HEK293 (cell line): Measurements from ENCODE around the gene HRK.

Experiments
- GFI1B ChIP-seq: fragments of 450-650 bp; formaldehyde crosslinking; IDR thresholded peaks from 2 replicates; pipeline ENCODE4 v1.5.1; 2016; ENCODE audit warnings: missing biosample characterization, missing genetic modification characterization
- HOXD13 ChIP-seq: sonication (generic); formaldehyde crosslinking; IDR thresholded peaks from 2 replicates; pipeline ENCODE4 v1.8.0; 2022; ENCODE audit warnings: missing genetic modification reagents, borderline replicate concordance
- KLF8 ChIP-seq: fragments of 450-650 bp; formaldehyde crosslinking; IDR thresholded peaks from 2 replicates; pipeline ENCODE4 v1.5.1; 2016; ENCODE audit warnings: missing biosample characterization, missing genetic modification characterization
- OSR2 ChIP-seq: fragments of 450-650 bp; formaldehyde crosslinking; IDR thresholded peaks from 2 replicates; pipeline ENCODE4 v1.5.1; 2016; ENCODE audit warnings: missing biosample characterization, missing genetic modification characterization
- PRDM4 ChIP-seq: fragments of 450-650 bp; formaldehyde crosslinking; IDR thresholded peaks from 2 replicates; pipeline ENCODE4 v1.5.1; 2017; ENCODE audit warnings: missing biosample characterization, missing genetic modification characterization
- SCRT2 ChIP-seq: fragments of 450-650 bp; formaldehyde crosslinking; IDR thresholded peaks from 2 replicates; pipeline ENCODE4 v1.5.1; 2016; ENCODE audit warnings: missing biosample characterization, missing genetic modification characterization
- ZBTB20 ChIP-seq: fragments of 450-650 bp; formaldehyde crosslinking; IDR thresholded peaks from 2 replicates; pipeline ENCODE4 v1.5.1; 2016; ENCODE audit warnings: missing biosample characterization, missing genetic modification characterization
- ZBTB21 ChIP-seq: fragments of 450-650 bp; formaldehyde crosslinking; IDR thresholded peaks from 2 replicates; pipeline ENCODE4 v1.5.1; 2017; ENCODE audit warnings: missing biosample characterization, missing genetic modification characterization
- ZNF148 ChIP-seq: fragments of 450-650 bp; formaldehyde crosslinking; IDR thresholded peaks from 2 replicates; pipeline ENCODE4 v1.5.0; 2017; ENCODE audit warnings: missing biosample characterization, missing genetic modification characterization, borderline replicate concordance
- ZNF18 ChIP-seq: fragments of 450-650 bp; formaldehyde crosslinking; IDR thresholded peaks from 2 replicates; pipeline ENCODE4 v1.5.1; 2016; ENCODE audit warnings: missing biosample characterization, missing genetic modification characterization
- ZNF223 ChIP-seq: fragments of 450-650 bp; formaldehyde crosslinking; IDR thresholded peaks from 2 replicates; pipeline ENCODE4 v1.5.1; 2016; ENCODE audit warnings: missing biosample characterization, missing genetic modification characterization
- ZNF266 ChIP-seq: fragments of 450-650 bp; formaldehyde crosslinking; IDR thresholded peaks from 2 replicates; pipeline ENCODE4 v1.5.1; 2016; ENCODE audit warnings: missing biosample characterization, missing genetic modification characterization, low read depth
- ZNF311 ChIP-seq: fragments of 450-650 bp; formaldehyde crosslinking; IDR thresholded peaks from 2 replicates; pipeline ENCODE4 v1.5.1; 2017; ENCODE audit warnings: missing biosample characterization, missing genetic modification characterization, borderline replicate concordance
- ZNF366 ChIP-seq: fragments of 450-650 bp; formaldehyde crosslinking; conservative IDR thresholded peaks from 2 replicates; pipeline ENCODE4 v1.5.1; 2016; ENCODE audit warnings: missing biosample characterization, missing genetic modification characterization
- ZNF426 ChIP-seq: fragments of 450-650 bp; formaldehyde crosslinking; IDR thresholded peaks from 2 replicates; pipeline ENCODE4 v1.5.1; 2017; ENCODE audit warnings: missing biosample characterization, missing genetic modification characterization, mild to moderate bottlenecking, inconsistent platforms, moderate library complexity
- ZNF433 ChIP-seq: fragments of 450-650 bp; formaldehyde crosslinking; IDR thresholded peaks from 2 replicates; pipeline ENCODE4 v1.5.1; 2016; ENCODE audit warnings: missing biosample characterization, missing genetic modification characterization, low read depth
- ZNF473 ChIP-seq: fragments of 450-650 bp; formaldehyde crosslinking; IDR thresholded peaks from 2 replicates; pipeline ENCODE4 v1.5.1; 2017; ENCODE audit warnings: missing biosample characterization, missing genetic modification characterization
- ZNF529 ChIP-seq: fragments of 450-650 bp; formaldehyde crosslinking; IDR thresholded peaks from 2 replicates; pipeline ENCODE4 v1.5.1; 2017; ENCODE audit warnings: missing genetic modification characterization, missing biosample characterization; ENCODE audit not compliant: insufficient replicate concordance
- ZNF549 ChIP-seq: fragments of 450-650 bp; IDR thresholded peaks from 2 replicates; pipeline ENCODE4 v1.5.1; 2018; ENCODE audit warnings: missing biosample characterization, missing genetic modification characterization, mild to moderate bottlenecking, inconsistent platforms, moderate library complexity
- ZNF585B ChIP-seq: fragments of 450-650 bp; formaldehyde crosslinking; IDR thresholded peaks from 2 replicates; pipeline ENCODE4 v1.5.1; 2016; ENCODE audit warnings: missing biosample characterization, missing genetic modification characterization
- ZNF596 ChIP-seq: fragments of 450-650 bp; IDR thresholded peaks from 2 replicates; pipeline ENCODE4 v1.5.0; 2018; ENCODE audit warnings: missing biosample characterization, mild to moderate bottlenecking, missing genetic modification characterization, moderate library complexity
- ZNF600 ChIP-seq: fragments of 450-650 bp; formaldehyde crosslinking; IDR thresholded peaks from 2 replicates; pipeline ENCODE4 v1.5.1; 2016; ENCODE audit warnings: missing biosample characterization, missing genetic modification characterization
- ZNF658 ChIP-seq: fragments of 450-650 bp; formaldehyde crosslinking; IDR thresholded peaks from 2 replicates; pipeline ENCODE4; 2016; ENCODE audit warnings: missing biosample characterization, missing genetic modification characterization
- ZNF677 ChIP-seq: fragments of 450-650 bp; IDR thresholded peaks from 2 replicates; pipeline ENCODE4 v1.5.0; 2018; ENCODE audit warnings: missing biosample characterization, mild to moderate bottlenecking, missing genetic modification characterization, moderate library complexity
- ZNF747 ChIP-seq: fragments of 450-650 bp; formaldehyde crosslinking; IDR thresholded peaks from 2 replicates; pipeline ENCODE4 v1.5.1; 2016; ENCODE audit warnings: missing biosample characterization, missing genetic modification characterization
- ZNF843 ChIP-seq: fragments of 450-650 bp; formaldehyde crosslinking; IDR thresholded peaks from 2 replicates; pipeline ENCODE4 v1.5.1; 2016; ENCODE audit warnings: missing biosample characterization, missing genetic modification characterization
- TF ChIP-seq, protein P1 (sequence below): fragments of 450-650 bp; formaldehyde crosslinking; IDR thresholded peaks from 2 replicates; pipeline ENCODE4 v1.5.1; 2016; ENCODE audit warnings: missing biosample characterization, missing genetic modification characterization
- TF ChIP-seq, protein P2 (sequence below): fragments of 450-650 bp; formaldehyde crosslinking; IDR thresholded peaks from 2 replicates; pipeline ENCODE4 v1.5.1; 2016; ENCODE audit warnings: missing biosample characterization, missing genetic modification characterization
- TF ChIP-seq, protein P3 (sequence below): fragments of 450-650 bp; formaldehyde crosslinking; IDR thresholded peaks from 2 replicates; pipeline ENCODE4 v1.5.1; 2017; ENCODE audit warnings: missing biosample characterization, missing genetic modification characterization

HRK gene

DNA sequence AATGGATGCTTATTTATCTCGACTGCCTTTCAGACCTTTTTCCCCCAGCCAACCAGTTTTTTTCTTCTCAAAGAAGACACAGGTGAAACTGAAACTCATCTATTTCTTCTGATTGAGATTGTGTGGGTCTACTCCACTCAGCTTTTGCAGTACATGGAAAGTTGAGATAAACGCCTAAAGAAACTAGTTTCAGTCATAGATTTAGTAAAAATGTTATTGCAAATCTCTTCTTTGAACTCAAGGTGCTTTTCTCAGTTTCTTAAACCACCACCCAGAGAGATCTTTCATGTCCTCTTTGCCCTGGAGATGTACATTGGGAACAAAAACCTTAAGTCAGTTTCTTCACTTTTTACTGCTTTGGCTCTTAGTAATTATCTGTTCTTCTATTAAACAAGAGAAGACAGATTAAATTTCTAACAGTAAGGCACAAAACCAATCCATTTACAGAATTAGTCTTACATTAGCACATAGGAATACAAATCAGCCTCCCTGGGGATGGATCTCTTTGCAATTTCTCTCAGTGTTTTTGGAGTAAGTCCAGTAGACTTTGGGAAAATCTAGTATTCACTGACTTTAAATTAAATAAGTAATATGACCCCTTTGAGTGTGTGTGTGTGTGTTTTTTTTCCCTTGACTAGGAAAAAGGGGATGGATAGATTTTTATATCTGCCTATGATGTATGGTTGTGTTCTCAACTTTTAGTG, 41.1 kb upstream of the HRK start (continued):
- TF ChIP-seq, protein P1, sequence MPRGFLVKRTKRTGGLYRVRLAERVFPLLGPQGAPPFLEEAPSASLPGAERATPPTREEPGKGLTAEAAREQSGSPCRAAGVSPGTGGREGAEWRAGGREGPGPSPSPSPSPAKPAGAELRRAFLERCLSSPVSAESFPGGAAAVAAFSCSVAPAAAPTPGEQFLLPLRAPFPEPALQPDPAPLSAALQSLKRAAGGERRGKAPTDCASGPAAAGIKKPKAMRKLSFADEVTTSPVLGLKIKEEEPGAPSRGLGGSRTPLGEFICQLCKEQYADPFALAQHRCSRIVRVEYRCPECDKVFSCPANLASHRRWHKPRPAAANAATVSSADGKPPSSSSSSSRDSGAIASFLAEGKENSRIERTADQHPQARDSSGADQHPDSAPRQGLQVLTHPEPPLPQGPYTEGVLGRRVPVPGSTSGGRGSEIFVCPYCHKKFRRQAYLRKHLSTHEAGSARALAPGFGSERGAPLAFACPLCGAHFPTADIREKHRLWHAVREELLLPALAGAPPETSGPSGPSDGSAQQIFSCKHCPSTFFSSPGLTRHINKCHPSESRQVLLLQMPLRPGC (tag by site-specific recombination) = peak; percentile 67; the same call in 1 of the 2 replicates
- no peak for TF ChIP-seq GFI1B
- no peak for TF ChIP-seq ZNF426
- TF ChIP-seq ZNF223 = no peak
- no peak for TF ChIP-seq ZNF529
- no peak for TF ChIP-seq ZNF658 (tag by site-specific recombination)
- TF ChIP-seq PRDM4 (tag by site-specific recombination) = peak; percentile 89
- no peak for TF ChIP-seq ZNF473 (tag by site-specific recombination)
- 0 out of 2 replicates have a peak, but pooled peaks have one; percentile 18 for TF ChIP-seq ZNF549 (tag by site-specific recombination)
- peak; percentile 76 for TF ChIP-seq ZNF843 (tag by site-specific recombination)
- no peak for TF ChIP-seq ZNF366
- TF ChIP-seq, protein P2, sequence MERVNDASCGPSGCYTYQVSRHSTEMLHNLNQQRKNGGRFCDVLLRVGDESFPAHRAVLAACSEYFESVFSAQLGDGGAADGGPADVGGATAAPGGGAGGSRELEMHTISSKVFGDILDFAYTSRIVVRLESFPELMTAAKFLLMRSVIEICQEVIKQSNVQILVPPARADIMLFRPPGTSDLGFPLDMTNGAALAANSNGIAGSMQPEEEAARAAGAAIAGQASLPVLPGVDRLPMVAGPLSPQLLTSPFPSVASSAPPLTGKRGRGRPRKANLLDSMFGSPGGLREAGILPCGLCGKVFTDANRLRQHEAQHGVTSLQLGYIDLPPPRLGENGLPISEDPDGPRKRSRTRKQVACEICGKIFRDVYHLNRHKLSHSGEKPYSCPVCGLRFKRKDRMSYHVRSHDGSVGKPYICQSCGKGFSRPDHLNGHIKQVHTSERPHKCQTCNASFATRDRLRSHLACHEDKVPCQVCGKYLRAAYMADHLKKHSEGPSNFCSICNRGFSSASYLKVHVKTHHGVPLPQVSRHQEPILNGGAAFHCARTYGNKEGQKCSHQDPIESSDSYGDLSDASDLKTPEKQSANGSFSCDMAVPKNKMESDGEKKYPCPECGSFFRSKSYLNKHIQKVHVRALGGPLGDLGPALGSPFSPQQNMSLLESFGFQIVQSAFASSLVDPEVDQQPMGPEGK (tag by site-specific recombination) = no peak
- TF ChIP-seq ZBTB21 (tag by site-specific recombination) = no peak
- no peak for TF ChIP-seq ZNF585B (tag by site-specific recombination)
- TF ChIP-seq ZNF747 = no peak
- no peak; the same call in 1 of the 2 replicates for TF ChIP-seq ZNF600 (tag by site-specific recombination)
- TF ChIP-seq HOXD13 (CRISPR knock-in tag) = no peak
- TF ChIP-seq ZNF266 (tag by site-specific recombination) = no peak
- peak; percentile 53; the same call in 1 of the 2 replicates for TF ChIP-seq KLF8
- TF ChIP-seq ZBTB20 (tag by site-specific recombination) = no peak
- TF ChIP-seq OSR2 (tag by site-specific recombination) = peak; percentile 83
- no peak for TF ChIP-seq ZNF311 (tag by site-specific recombination)
- no peak for TF ChIP-seq ZNF677 (tag by site-specific recombination)
- TF ChIP-seq, protein P3, sequence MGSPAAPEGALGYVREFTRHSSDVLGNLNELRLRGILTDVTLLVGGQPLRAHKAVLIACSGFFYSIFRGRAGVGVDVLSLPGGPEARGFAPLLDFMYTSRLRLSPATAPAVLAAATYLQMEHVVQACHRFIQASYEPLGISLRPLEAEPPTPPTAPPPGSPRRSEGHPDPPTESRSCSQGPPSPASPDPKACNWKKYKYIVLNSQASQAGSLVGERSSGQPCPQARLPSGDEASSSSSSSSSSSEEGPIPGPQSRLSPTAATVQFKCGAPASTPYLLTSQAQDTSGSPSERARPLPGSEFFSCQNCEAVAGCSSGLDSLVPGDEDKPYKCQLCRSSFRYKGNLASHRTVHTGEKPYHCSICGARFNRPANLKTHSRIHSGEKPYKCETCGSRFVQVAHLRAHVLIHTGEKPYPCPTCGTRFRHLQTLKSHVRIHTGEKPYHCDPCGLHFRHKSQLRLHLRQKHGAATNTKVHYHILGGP (tag by site-specific recombination) = no peak
- TF ChIP-seq ZNF596 (tag by site-specific recombination) = 0 out of 2 replicates have a peak, but pooled peaks have one; percentile 21
- TF ChIP-seq SCRT2 (tag by site-specific recombination) = no peak
- no peak for TF ChIP-seq ZNF18 (tag by site-specific recombination)
- TF ChIP-seq ZNF148 (tag by site-specific recombination) = no peak
- TF ChIP-seq ZNF433 (tag by site-specific recombination) = no peak
